GM19372 (cell line): ENCODE measurements around the gene SORBS1.
"Not testable (repeated sequence)": the region's sequence is repeated elsewhere in the genome, so short reads cannot be mapped to it uniquely, and the experiment has no call there.

Experiments used
- ATAC-seq: cut with Tn5 transposase; IDR thresholded peaks from one replicate; pipeline ENCODE4 v1.9.1; 2021; ENCODE audit warnings: mild to moderate bottlenecking, low read depth, moderate library complexity; ENCODE audit not compliant: unreplicated experiment

Gene SORBS1

DNA sequence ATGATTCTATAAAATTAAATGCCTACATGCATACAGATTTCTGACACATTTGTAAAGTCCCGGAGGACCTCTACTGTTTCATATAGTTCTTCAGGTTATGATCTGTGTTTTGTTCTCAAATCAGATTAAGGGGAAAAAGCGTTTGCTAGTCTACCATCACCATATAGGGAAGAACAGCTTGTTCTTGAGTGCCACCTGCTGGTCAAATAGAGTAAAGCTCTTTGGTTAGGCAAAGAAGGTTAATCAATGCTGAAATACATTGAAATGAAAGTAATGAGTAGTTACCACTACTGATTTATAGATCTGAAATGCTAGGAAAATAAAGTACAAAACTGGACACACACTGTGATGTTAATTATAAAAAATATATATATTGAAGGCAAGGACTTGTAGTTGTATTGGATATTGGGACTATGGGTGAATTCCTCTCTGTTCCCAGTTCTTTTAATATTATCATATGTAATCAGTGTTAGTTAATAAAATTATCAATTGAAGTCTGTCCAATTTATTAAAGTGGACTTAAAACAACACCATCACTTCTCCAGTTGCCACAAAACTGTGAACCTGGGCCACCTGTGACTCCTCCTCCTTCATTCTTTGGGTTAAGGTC lies 197.8 kb downstream of the SORBS1 start:
- ATAC-seq = peak; percentile 74

DNA sequence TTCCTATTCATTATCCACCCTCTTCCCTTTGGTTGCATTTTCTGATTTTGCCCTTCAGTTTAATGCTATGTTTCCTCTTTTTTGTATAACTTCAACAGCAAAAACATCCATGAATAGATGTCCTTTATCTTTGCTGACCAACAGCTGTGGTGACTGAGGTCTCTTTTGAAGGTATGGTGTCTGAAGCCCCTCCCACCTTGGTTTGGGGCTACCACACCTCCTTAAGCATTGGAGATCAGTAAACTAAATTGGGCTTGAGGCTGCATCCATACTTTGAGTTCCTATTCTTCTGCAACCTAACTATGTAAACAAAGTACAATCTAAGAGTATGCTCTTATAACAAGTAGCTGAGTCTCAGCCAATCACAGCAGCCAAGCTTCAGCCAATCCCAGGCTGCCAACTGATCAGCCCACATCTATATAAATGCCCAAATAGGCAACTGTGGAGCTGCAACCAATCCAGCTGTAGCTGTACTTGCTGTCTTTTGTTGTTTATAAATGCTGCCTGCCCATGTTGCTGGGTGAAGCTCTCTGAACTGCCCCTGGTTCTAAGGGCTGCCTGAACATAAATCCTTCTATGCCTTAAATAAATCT lies 201.0 kb downstream of the SORBS1 start:
- ATAC-seq = peak; percentile 52

DNA sequence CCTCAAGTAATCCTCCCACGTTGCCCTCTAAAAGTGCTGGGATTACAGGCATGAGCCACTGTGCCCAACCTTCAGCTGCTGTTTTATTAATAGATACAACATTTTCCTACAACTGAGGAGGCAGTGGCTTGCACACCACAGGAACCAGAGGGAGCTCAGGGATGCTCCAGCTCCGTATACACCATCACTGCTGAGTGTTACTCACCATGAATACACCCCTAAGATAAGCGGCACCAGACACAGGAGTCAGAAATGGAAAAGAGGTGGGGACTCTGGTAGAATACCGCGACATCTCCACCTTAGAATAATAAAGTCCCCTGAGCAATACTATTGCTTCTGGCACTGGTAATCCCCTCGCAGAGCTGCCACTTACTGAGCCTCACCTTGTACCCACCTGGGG lies 201.7 kb downstream of the SORBS1 start:
- ATAC-seq = no peak

DNA sequence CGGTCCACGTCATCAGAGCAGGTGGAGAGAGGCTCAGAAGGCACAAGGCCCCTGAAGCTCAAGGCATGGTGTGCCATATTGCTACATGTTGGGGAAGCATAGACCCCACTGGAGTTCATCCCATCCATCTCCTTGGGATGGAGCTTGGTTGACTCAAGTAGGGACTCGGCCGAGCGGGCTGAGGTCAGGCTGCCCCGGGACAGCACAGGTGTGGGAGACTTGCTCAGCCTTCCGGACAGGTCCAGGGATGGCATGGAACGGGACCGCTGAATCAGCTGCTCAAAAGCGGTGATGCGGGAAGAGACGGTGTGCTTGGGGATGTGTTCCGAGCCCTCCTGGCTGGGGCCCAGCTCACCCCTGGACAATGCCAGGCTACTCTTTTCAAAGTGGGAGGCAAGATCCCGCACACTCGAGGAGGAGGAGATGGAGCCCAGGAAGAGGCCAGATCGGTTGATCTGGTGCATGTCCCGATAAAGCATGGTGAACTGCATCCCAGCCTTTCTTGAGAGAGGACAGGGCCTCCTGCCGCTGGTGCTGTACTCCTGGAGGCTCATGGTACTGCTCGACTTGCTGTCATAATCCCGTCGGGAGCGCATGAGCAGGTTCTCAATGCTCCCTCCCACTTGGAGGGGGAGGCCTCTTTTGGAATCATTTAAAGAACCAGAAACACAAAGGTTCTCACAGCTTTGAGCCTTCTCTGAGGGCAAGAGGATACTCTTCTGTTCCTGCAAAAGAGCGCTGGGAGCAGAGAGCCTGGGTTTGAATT lies 204.8 kb downstream of the SORBS1 start:
- no peak for ATAC-seq

DNA sequence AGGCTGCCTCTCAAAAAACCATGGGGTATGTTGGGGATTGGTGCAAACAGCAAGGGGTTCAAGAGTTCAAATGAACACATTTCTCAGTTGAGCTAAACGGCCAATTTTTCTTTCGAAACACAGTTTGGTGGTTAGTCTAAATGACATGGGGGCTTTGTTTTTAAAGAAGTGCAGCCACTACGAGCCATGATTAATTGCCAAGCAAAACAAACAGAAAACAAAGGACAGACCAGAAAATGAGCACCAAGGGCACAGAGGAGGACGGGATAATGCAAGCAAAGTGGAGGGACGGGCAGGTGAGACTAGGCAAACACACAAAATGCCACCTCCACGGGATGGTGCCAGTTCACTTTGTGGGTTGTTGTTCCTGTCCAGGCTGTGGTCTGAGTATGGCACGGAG lies 205.9 kb downstream of the SORBS1 start:
- no peak for ATAC-seq

DNA sequence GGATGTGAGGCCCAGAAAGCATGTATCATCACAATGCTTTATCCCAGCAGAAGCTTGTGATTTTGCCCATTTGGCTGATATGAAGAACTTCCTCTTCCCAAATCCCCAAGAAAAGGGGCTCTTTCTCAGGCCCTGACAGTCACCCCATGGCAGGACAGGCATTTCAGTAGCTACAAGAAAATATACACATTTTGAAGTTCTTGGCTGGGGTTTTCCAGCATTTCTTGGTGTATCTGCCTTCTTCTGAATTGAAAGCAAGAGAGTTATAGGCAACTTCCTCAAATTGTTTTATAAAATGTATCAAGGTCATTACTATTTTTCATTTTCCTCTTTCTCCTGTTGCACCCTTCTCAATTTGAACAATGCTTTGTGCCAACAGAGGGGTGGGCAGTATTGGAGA lies 207.1 kb downstream of the SORBS1 start:
- ATAC-seq = no peak

DNA sequence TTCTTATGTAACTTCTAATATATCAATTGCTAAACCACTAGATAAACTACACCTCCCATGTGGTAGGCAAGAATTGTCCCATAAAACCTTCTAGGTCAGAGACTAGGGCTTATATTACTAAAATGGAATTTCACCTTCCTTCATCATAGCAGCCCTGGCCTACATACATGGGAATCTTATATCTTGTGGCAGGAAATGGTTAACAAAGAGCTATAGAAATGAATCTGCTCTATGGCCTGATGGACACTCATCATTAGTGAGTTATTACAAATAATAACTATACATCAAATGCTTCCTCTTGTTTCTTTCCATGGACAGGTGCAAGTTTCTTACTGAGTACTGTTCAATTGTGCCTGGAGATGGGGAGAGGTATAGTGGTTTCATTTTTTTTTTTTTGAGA lies 208.0 kb downstream of the SORBS1 start:
- no peak for ATAC-seq

DNA sequence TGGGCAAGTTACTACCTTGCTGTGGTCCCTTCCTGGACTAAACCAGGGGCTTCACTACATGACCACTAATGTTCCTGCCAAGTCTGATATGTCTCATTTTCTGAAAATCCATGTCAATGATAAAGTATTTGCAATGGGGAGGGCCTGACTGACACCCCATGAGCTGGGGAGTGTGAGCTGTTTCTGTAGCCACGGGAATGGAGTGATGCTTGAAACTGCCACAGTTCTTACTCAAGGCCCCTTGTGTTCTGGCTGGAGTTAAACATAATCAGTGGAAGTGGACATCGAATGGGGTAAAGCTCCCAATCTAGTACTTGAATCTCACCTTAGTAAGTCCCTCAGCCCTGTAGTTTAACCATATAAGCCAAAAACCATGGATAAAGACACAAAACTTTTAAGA lies 208.5 kb downstream of the SORBS1 start:
- ATAC-seq = no peak

DNA sequence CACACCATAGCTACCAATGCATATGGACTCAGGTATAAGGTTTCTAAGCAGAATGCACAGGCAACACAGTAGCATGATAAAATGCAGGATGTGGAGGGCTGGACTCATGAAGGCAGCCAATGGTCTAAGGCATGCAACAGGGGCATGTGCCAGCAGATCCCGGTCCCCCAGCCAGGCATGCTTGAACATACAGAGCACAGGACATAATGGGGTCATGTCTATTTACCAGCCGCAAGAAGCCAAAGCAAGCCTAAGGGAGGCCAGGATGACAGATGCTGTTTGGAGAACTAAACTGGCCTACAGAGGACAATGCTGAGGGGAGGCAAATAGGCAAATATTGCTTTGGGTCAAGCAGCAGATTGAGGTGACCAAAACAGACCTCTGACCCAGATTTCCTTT lies 210.3 kb downstream of the SORBS1 start:
- no peak for ATAC-seq

DNA sequence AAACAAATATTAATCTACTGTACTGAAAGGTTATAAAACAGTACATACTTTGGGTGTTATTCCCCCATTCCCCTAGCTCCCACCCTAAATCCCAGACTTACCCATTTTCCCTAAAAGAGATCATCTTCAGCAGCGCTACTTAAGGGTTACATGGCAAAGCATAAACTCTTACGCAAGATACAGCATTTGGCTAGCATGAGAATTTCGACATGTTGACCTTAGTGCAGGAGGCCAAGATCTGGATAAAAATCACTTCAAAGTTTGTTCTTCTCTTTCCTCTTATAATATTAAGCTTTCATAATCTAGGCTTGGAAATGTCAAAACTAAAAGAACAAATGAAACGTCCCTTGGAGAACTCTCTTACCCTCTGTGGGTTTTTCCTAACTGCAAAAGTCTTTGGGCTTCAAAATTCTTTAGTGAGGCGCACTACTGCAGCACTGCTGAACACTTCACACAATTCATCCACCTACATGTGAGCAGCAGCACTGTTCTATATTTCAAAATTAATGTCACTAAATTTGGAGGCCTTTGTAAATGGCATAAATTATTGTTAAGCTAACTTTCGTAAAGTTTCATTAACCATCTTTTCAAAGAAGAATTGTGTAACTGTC lies 210.8 kb downstream of the SORBS1 start:
- no peak for ATAC-seq

DNA sequence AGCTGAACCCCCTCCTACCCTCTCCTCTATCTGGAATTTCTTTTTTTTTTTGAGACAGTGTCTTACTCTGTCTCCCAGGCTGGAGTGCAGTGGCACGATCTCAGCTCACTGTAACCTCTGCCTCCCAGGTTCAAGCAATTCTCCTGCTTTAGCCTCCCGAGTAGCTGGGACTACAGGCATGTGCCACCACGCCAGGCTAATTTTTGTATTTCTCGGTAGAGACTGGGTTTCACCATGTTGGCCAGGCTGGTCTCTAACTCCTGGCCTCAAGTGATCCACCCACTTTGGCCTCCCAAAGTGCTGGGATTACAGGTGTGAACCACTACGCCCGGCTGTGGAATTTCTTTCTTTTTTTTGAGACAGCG lies 213.8 kb downstream of the SORBS1 start:
- ATAC-seq = not testable (repeated sequence)

DNA sequence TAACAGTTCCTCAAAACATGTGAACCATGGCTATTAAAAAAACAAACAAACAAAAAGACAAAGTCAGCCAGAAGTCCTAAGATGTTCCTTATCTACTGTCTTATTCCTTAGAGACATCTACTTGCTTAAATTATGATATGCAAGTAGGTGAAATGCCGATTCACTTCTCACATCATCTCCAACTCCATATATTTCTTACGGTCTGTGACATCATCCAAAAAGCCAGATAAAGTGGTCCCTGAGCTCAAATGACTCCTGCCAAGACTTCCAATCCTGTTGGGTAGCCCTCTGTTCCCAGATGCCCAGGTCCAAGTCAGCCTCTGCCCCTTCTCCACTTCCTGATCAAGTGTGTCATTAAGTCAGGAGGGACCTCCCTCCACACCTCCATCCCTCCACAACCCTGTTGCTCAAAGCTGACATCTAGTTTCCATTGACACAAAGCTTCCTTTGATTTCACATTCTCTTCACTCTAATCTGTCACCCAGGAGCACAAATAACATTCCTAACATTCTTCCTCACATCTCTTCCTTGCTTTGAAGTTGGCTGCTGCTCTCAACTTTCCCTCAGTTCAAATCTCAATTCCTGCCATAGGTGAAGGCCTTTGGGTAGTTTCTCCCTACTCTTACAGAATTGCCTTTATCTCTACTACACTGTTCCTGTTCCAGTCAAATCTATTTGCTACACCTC lies 214.3 kb downstream of the SORBS1 start:
- no peak for ATAC-seq

DNA sequence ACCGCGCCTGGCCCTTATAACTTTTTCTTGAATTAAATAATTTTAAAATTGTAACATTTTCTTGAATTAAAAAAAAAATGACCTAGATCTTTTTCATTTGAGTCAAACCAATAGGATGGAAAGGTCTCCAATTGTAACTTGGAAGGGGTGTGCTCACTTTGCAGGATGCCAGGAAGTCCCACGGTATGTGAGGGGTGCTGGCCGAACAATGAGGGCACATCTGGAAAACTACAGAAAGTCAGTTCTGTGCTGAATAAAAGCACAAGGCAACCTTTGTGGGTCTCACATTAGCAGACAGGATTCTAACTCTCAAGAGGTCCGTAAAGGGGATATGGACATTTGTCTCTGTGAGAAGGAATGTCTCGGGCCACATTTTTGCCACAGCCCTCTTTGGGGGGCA lies 217.6 kb downstream of the SORBS1 start:
- no peak for ATAC-seq

DNA sequence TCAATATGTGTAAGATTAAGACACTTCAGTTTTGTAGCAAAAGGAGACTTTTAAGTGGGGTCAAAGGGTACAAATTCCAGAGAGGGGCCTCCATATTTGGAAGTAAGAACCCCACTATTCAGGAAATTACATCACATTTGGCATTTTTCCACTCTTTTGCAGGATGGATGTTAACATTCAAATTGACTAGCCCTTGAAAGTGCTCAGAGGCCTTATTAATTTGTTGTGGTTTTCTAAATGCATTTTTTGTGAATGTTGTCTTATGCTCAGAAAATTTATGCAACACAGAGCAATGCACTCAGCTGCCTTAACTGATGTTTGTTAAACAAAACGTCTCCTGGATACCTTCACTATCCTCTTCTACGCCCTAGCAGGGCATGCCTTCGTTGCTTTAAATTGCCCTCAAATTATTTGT lies 219.4 kb downstream of the SORBS1 start:
- no peak for ATAC-seq

DNA sequence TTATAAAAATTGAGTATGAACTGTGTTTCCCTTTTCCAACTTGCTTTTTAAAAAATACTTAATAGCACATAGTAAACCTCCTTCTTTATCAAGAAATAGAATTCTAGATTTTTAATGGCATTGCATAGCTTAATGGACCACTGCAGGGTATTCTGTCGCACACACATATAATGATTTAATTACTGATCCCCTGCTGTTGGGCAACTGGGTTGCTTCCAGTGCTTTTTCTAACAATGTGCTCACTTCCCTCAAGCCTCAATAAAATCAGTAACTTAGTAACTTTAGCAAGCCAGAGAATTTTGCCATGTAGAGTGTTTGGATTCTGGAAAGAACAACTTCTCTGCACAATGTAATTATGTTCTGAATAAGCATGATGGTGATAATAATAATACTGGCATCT lies 221.3 kb downstream of the SORBS1 start:
- no peak for ATAC-seq

DNA sequence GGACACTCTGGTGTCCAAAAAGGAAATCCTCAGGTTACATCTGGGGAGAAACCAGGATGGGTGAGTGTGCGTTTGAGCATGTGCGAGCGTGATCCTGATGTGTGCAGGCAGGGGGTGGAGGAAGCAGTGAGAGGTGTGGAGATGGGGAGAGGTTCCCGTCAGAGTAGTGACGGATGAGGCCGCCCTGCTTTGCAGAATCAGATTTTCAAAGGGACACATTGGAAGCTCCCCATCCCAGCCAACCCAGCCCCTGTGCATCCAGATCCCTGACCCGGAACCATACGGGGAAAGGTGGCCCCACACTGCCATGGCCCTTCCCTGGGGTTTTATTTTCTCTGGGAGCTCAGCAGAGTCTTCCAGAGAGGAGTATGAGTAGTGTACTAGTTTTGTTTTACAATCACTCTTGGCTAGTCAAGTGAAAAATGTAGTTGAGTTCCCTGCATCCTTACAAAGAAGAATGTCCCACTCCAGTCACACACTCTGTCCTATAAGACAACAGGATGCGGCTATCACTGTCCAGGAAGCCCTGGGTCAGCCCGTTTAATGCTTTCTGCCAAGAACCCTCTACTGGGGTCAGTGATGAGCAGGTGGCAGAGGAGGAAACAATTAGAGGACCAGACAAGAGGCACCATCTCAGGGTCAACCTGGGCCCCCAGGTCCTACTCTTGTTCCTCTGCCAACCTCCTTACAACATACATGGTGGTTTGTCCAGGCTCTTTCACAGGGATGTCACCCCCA lies 223.6 kb downstream of the SORBS1 start:
- ATAC-seq = no peak

DNA sequence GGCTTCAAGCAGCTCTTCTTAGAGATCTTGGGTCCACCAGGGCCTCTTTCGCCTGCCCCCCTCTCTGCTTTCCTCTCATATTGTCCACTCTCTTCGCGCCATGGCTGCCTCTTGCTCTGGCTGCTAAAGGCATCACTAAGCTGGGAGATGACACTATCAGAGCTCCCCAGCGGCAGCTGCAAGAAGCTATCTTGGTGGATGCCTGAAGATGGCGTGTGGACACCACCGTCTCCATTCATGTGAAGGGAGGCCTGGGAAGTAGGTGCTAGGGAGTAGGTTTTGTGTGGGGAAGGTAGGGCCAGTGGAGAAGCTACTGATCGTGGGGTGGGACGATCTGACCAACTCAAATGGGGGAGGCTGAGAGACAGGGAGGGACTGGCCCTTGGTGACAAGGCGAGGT lies 224.5 kb downstream of the SORBS1 start:
- ATAC-seq = no peak

DNA sequence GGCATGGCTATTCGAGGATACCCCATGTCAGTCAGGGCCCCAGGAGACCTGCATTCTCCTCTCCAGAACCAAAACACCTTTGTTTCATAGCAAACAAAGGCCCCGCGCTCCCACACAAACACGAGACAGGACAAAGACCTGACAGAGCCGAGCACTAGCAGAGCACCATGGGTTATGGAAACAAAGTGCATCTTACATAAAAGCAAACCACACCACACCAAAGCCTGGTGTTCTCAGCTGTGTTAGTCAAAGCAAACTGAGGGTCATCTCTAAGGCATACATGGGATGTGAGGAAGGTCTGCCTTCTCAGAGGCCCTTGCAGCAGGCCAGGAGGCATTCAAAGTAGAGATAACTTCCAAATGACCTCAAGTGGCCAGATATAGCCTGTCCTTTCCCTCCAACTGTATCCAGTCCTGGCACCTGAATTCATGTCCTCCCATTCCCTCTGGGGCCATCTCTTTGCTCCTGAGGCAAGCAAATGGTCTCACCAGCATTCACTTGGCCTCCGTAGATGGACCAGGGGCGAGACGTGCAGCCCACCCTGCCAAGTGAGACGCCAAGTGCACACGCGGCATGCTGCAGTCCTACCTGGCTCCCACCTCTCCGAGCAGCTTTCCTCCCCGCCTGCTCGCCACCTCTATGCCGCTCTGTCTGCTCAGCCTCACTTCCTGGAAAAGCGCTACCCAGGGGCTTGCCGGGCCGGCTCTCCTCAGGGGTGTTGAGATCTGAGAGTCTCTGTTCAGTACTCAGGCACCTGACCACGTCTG lies 225.1 kb downstream of the SORBS1 start:
- ATAC-seq = no peak

DNA sequence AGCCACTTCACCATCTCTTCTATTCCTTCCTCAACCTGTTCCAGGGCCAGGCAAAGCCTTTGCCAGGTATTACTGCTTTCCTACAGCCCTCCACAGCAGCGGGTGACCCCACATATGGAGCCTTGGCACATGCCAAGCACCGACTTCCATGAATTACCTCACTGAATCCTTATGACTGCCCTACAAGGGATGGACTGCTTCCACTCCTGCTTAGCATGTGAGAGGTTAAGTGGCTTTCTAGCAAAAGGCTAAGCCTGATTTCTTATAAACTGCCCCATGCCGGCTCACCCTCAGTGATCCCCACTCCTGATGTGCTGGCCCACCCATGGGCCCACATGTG lies 226.4 kb downstream of the SORBS1 start:
- ATAC-seq = no peak
